Measurements from ENCODE around the gene LEO1.

Gene LEO1

GRCh38 chr15:51924156-51925068 lies 47.2 kb downstream of the LEO1 start:
- DNase-seq, result no peak

- DNase-seq, result no peak
Measured at GRCh38 chr15:51917493-51917892, 54.1 kb downstream of the LEO1 start.

- DNase-seq, result no peak
Measured at GRCh38 chr15:51912528-51912927, 59.0 kb downstream of the LEO1 start.

GRCh38 chr15:51909584-51909983 lies 62.0 kb downstream of the LEO1 start:
- DNase-seq, result no peak

GRCh38 chr15:51908316-51908715 lies 63.3 kb downstream of the LEO1 start:
- no peak for DNase-seq

GRCh38 chr15:51907136-51907862 lies 64.3 kb downstream of the LEO1 start:
- no peak for DNase-seq

GRCh38 chr15:51904931-51905330 lies 66.6 kb downstream of the LEO1 start:
- DNase-seq, result no peak

- no peak for DNase-seq
Measured at GRCh38 chr15:51904421-51904820, 67.2 kb downstream of the LEO1 start.

GRCh38 chr15:51889486-51889885 lies 82.1 kb downstream of the LEO1 start:
- DNase-seq, result no peak

- DNase-seq, result peak in 1 of 2 donors; percentile 22
Measured at GRCh38 chr15:51888593-51889195, 82.9 kb downstream of the LEO1 start.

All from CD4-positive, alpha-beta T cell treated with Interleukin-1 beta for 1 hour (primary cell).